Vagina (tissue), 2 donors: Measurements from ENCODE around the gene SELP.

ENCODE experiments used
- CTCF ChIP-seq, 3 experiments: fragments of 450-650 bp in 2 of 3; fragments of 200-600 bp in 1 of 3; sonication (generic) in 1 of 3; IDR thresholded peaks; one replicate each; pipeline ENCODE4 v1.5.1; 2017 to 2019; ENCODE audit warnings: antibody characterized with exemption in 3 of 3, mild to moderate bottlenecking in 2 of 3, moderate library complexity in 2 of 3
- POLR2A ChIP-seq, 2 donors: fragments of 450-650 bp; IDR thresholded peaks; one replicate each; pipeline ENCODE4 v1.6.1; 2017; ENCODE audit warnings: antibody characterized with exemption in 2 of 2, mild to moderate bottlenecking in 2 of 2, moderate library complexity in 2 of 2
- POLR2AphosphoS5 ChIP-seq, 2 donors: sonication (generic); formaldehyde crosslinking; IDR thresholded peaks; one replicate each; pipeline ENCODE4 v1.9.0; 2017; ENCODE audit warnings: antibody characterized with exemption in 2 of 2, mild to moderate bottlenecking in 2 of 2, low read depth in 1 of 2; ENCODE audit not compliant: insufficient read depth in 1 of 2

- no peak for TF ChIP-seq POLR2A (IDR thresholded peaks at IDR 0.05)
- TF ChIP-seq POLR2AphosphoS5 (IDR thresholded peaks at IDR 0.05; ENCODE audit: insufficient read depth in 1 of 2, low read depth in 1 of 2) = no peak
- no peak for TF ChIP-seq CTCF (IDR thresholded peaks at IDR 0.05)
Measured at GRCh38 chr1:169571450-169571849, 58.5 kb downstream of the SELP start.
